SU-DHL-6 (cell line): ENCODE results near the gene AGTR1.

ENCODE experiments used
- CTCF ChIP-seq: fragments of 200-600 bp; sonication (generic); IDR thresholded peaks from one replicate; pipeline ENCODE4 v1.5.1; 2017; ENCODE audit warnings: antibody characterized with exemption, mild to moderate bottlenecking, low read length, moderate library complexity; ENCODE audit not compliant: insufficient read depth, poor library complexity, severe bottlenecking
- EZH2phosphoT487 ChIP-seq: fragments of 200-600 bp; sonication (generic), shearing (Covaris generic); conservative IDR thresholded peaks from 2 replicates; pipeline ENCODE4 v1.6.1; 2018; ENCODE audit warnings: mild to moderate bottlenecking, antibody characterized with exemption, low read length, moderate library complexity, mixed read lengths

- TF ChIP-seq CTCF (no peak), EZH2phosphoT487 (no peak)
These were observed 21.5 kb downstream of the AGTR1 start for GRCh38 chr3:148718982-148719862.
